Esophagus muscularis mucosa (tissue), 4 donors: ENCODE data around the gene ADORA1. TPM values are rescaled to one million over a fixed set of nuclear protein-coding genes. Genes with fewer than 3 reads are reported as not detected.

Experiments used
- DNase-seq: peaks from one replicate; pipeline ENCODE4 v3.0.0-alpha.2; 2017; ENCODE audit errors: extremely low spot score
- H3K27ac ChIP-seq, 4 donors: fragments of 200-600 bp; sonication (generic); replicated peaks in 1 of 4; 1 replicate in 3 of 4; 2 replicates in 1 of 4; pipeline ENCODE4 v1.5.1; 2016 to 2019; ENCODE audit warnings: mild to moderate bottlenecking in 1 of 4
- H3K27me3 ChIP-seq, 4 donors: fragments of 200-600 bp; sonication (generic); one replicate each; pipeline versions ENCODE4 v1.5.1 to v1.6.0; 2016 to 2019
- H3K36me3 ChIP-seq, 4 donors: fragments of 200-600 bp; sonication (generic); one replicate each; pipeline ENCODE4 v1.5.1; 2016 to 2019
- H3K4me1 ChIP-seq, 4 donors: fragments of 200-600 bp; sonication (generic); one replicate each; pipeline ENCODE4 v1.5.1; 2016 to 2019
- H3K4me3 ChIP-seq, 4 donors: fragments of 200-600 bp; sonication (generic); 1 replicate in 2 of 4; 2 replicates in 2 of 4; pipeline ENCODE4 v1.5.1; 2016 to 2019; ENCODE audit warnings: mild to moderate bottlenecking in 4 of 4, moderate library complexity in 1 of 4
- H3K9me3 ChIP-seq, 4 donors: fragments of 200-600 bp; sonication (generic); 1 replicate in 3 of 4; 2 replicates in 1 of 4; pipeline ENCODE4 v1.5.1; 2016 to 2019
- CTCF ChIP-seq, 3 experiments: fragments of 200-600 bp in 2 of 3; fragments of 450-650 bp in 1 of 3; sonication (generic) in 2 of 3; IDR thresholded peaks; one replicate each; pipeline ENCODE4 v1.5.1; 2017 to 2019; ENCODE audit warnings: antibody characterized with exemption in 3 of 3, mild to moderate bottlenecking in 2 of 3, moderate library complexity in 1 of 3
- EP300 ChIP-seq: sonication (generic); formaldehyde crosslinking; IDR thresholded peaks from one replicate; pipeline ENCODE4 v1.6.1; 2017; ENCODE audit warnings: antibody characterized with exemption
- POLR2A ChIP-seq: fragments of 450-650 bp; IDR thresholded peaks from one replicate; pipeline ENCODE4 v1.6.1; 2017; ENCODE audit warnings: antibody characterized with exemption, moderate library complexity, mild to moderate bottlenecking, low read depth
- POLR2AphosphoS5 ChIP-seq, 2 donors: sonication (generic); formaldehyde crosslinking; IDR thresholded peaks; one replicate each; pipeline ENCODE4 v1.6.1; 2017; ENCODE audit warnings: antibody characterized with exemption in 2 of 2
- WGBS: methylation state at CpG from one replicate; pipeline ENCODE4 v1.1.5; 2018; 5-methylcytosine and 5-hydroxymethylcytosine counted together
- intact Hi-C: fragments of 100-400 bp; cut with DNase I; formaldehyde crosslinking; loops from one replicate; pipeline ENCODE4 v1.15.1; 2023
- total RNA-seq, 4 donors: library from RNA; depleted of rRNA; stranded (reverse); fragments of >200 nt; gene quantifications; one replicate each; pipeline versions ENCODE4 v1.1.0 to v1.2.1, GENCODE V29; 2016

Gene ADORA1
- total RNA-seq: 1 to 10 TPM in 2 of 4 donors, under 1 TPM in 2; 0.34 to 1.7 (median 0.80) TPM

GRCh38 chr1:203127666-203128430 is at the start of gene ADORA1:
ADORA1 (plus strand) TSS chr1:203127726; CDS start chr1:203128842, 1,116 bp downstream.
- no peaks in the 10 kb centered on the region for H3K9me3 ChIP-seq
- peak in 1 of 3 experiments; percentile 6 for TF ChIP-seq CTCF (IDR thresholded peaks at IDR 0.05)
- no peak for TF ChIP-seq EP300
- TF ChIP-seq POLR2AphosphoS5 (IDR thresholded peaks at IDR 0.05): peak in 1 of 2 donors; percentile 15
- 3% methylated on average over 7 of the region's 51 CpGs for whole genome bisulfite sequencing
- peak within 1 kb of the TSS; percentile 47 to 64 (median 50) for H3K4me3 ChIP-seq
- peaks cover 0 to 47% (median 7%) of the 10 kb centered on the region in 4 donors for H3K27me3 ChIP-seq
- H3K36me3 ChIP-seq: no peaks in the 10 kb centered on the region
- peak within 1 kb of the TSS in 3 of 4 donors; percentile 31 to 52 (median 36) for H3K27ac ChIP-seq
- DNase-seq: no peak
- H3K4me1 ChIP-seq: peaks cover 37 to 45% (median 43%) of the 10 kb centered on the region in 4 donors
- intact Hi-C loops: loop anchor here (5.0 kb wide), 1 partner anchor 91 kb away; no protein-coding TSS in a partner anchor

- peaks cover 9 to 14% (median 12%) of the 10 kb centered on the region in 4 donors for H3K4me1 ChIP-seq
- H3K4me3 ChIP-seq: no peak overlapping the region
- WGBS: 86% methylated on average over 2 of the region's 2 CpGs
- no peak for TF ChIP-seq POLR2AphosphoS5 (IDR thresholded peaks at IDR 0.05)
- TF ChIP-seq EP300: no peak
- TF ChIP-seq CTCF (IDR thresholded peaks at IDR 0.05): no peak
- TF ChIP-seq POLR2A: no peak
- no peaks in the 10 kb centered on the region for H3K36me3 ChIP-seq
- H3K27ac ChIP-seq: no peak overlapping the region
- intact Hi-C loops: no loop called here
- peaks cover 0 to 62% (median 7%) of the 10 kb centered on the region in 4 donors for H3K27me3 ChIP-seq
- H3K9me3 ChIP-seq: no peaks in the 10 kb centered on the region
- no peak for DNase-seq
Measured at GRCh38 chr1:203077956-203078355, 49.6 kb upstream of the ADORA1 start.

GRCh38 chr1:203078478-203078877 is 49.0 kb upstream of the ADORA1 start:
- H3K27ac ChIP-seq: no peak overlapping the region
- 88% methylated on average over 3 of the region's 3 CpGs for WGBS
- H3K4me1 ChIP-seq: peaks cover 9 to 14% (median 12%) of the 10 kb centered on the region in 4 donors
- no peak overlapping the region for H3K4me3 ChIP-seq
- TF ChIP-seq POLR2AphosphoS5 (IDR thresholded peaks at IDR 0.05) (no peak), POLR2A (no peak)
- DNase-seq: no peak
- H3K36me3 ChIP-seq: no peaks in the 10 kb centered on the region
- H3K27me3 ChIP-seq: peaks cover 0 to 62% (median 7%) of the 10 kb centered on the region in 4 donors
- intact Hi-C loops: no loop called here
- H3K9me3 ChIP-seq: no peaks in the 10 kb centered on the region

- intact Hi-C loops: no loop called here
- H3K36me3 ChIP-seq: no peaks in the 10 kb centered on the region
- H3K4me3 ChIP-seq: no peak overlapping the region
- H3K9me3 ChIP-seq: no peaks in the 10 kb centered on the region
- WGBS: 87% methylated on average over 5 of the region's 5 CpGs
- no peak overlapping the region for H3K27ac ChIP-seq
- DNase-seq: no peak
- peaks cover 8 to 10% (median 10%) of the 10 kb centered on the region in 4 donors for H3K4me1 ChIP-seq
- no peak for TF ChIP-seq POLR2AphosphoS5 (IDR thresholded peaks at IDR 0.05)
- TF ChIP-seq CTCF (IDR thresholded peaks at IDR 0.05): no peak
- TF ChIP-seq POLR2A: no peak
- no peak for TF ChIP-seq EP300
- peaks cover 0 to 51% (median 5%) of the 10 kb centered on the region in 4 donors for H3K27me3 ChIP-seq
Measured at GRCh38 chr1:203080456-203080855, 47.1 kb upstream of the ADORA1 start.

GRCh38 chr1:203081465-203082230 is 45.9 kb upstream of the ADORA1 start:
- Histone ChIP-seq H3K27me3 (peaks cover 0 to 39% (median 1%) of the 10 kb centered on the region in 4 donors), H3K4me3 (no peak overlapping the region), H3K4me1 (peaks cover 0 to 2% (median 0%) of the 10 kb centered on the region in 4 donors), H3K27ac (no peak overlapping the region), H3K36me3 (no peaks in the 10 kb centered on the region), H3K9me3 (no peaks in the 10 kb centered on the region)
- TF ChIP-seq POLR2AphosphoS5 (IDR thresholded peaks at IDR 0.05) (no peak), EP300 (no peak)
- no peak for DNase-seq
- WGBS: 53% methylated on average over 7 of the region's 9 CpGs
- intact Hi-C loops: no loop called here
